HepG2 (cell line): ENCODE measurements around the gene PMVK. TPM values are rescaled to one million over a fixed set of nuclear protein-coding genes. Genes with fewer than 3 reads are reported as not detected.

Experiments
- AGO1 ChIP-seq: fragments of 200-400 bp; formaldehyde crosslinking; IDR thresholded peaks from 2 replicates; pipeline ENCODE4 v1.6.1; 2017; ENCODE audit warnings: mild to moderate bottlenecking, low read depth, low read length, moderate library complexity; ENCODE audit not compliant: poor library complexity, severe bottlenecking
- CEBPG ChIP-seq: IDR thresholded peaks from 2 replicates; pipeline ENCODE4 v1.6.1; 2016
- GZF1 ChIP-seq: sonication (generic); formaldehyde crosslinking; IDR thresholded peaks from 2 replicates; pipeline ENCODE4 v1.5.1; 2020; ENCODE audit warnings: mild to moderate bottlenecking, missing genetic modification reagents
- HHEX ChIP-seq: IDR thresholded peaks from 2 replicates; pipeline ENCODE4 v1.6.1; 2016; ENCODE audit warnings: control low read depth
- HNRNPK ChIP-seq: fragments of 200-400 bp; formaldehyde crosslinking; IDR thresholded peaks from 2 replicates; pipeline ENCODE4 v1.6.1; 2018; ENCODE audit warnings: low read length, low read depth, moderate library complexity, mild to moderate bottlenecking; ENCODE audit not compliant: poor library complexity, severe bottlenecking
- IRX3 ChIP-seq: sonication (generic); formaldehyde crosslinking; IDR thresholded peaks from 2 replicates; pipeline ENCODE4 v1.8.1; 2023; ENCODE audit warnings: mild to moderate bottlenecking, low read depth, missing genetic modification reagents, borderline replicate concordance
- MXI1 ChIP-seq: IDR thresholded peaks from 3 replicates; pipeline ENCODE4 v1.6.1; 2012; ENCODE audit warnings: low read depth, low read length, inconsistent platforms, borderline replicate concordance
- NFKB2 ChIP-seq: sonication (generic); formaldehyde crosslinking; IDR thresholded peaks from 2 replicates; pipeline ENCODE4 v1.4.0; 2020; ENCODE audit warnings: missing genetic modification reagents, borderline replicate concordance
- RFXANK ChIP-seq: IDR thresholded peaks from 2 replicates; pipeline ENCODE4 v1.6.1; 2016
- SP4 ChIP-seq: sonication (generic); formaldehyde crosslinking; IDR thresholded peaks from 2 replicates; pipeline ENCODE4 v1.8.1; 2023; ENCODE audit warnings: mild to moderate bottlenecking, missing genetic modification reagents
- U2AF2 ChIP-seq: fragments of 200-400 bp; formaldehyde crosslinking; IDR thresholded peaks from 2 replicates; pipeline ENCODE4 v1.6.1; 2017; ENCODE audit warnings: low read depth, mild to moderate bottlenecking, low read length
- ZIK1 ChIP-seq: sonication (generic); formaldehyde crosslinking; IDR thresholded peaks from 2 replicates; pipeline ENCODE4 v1.5.0; 2020; ENCODE audit warnings: mild to moderate bottlenecking, low read depth, missing genetic modification reagents, borderline replicate concordance
- ZNF121 ChIP-seq: sonication (generic); formaldehyde crosslinking; IDR thresholded peaks from 2 replicates; pipeline ENCODE4 v1.5.0; 2020; ENCODE audit warnings: mild to moderate bottlenecking, missing genetic modification reagents
- ZNF274 ChIP-seq: sonication (generic); formaldehyde crosslinking; IDR thresholded peaks from 2 replicates; pipeline ENCODE4 v1.5.1; 2020; ENCODE audit warnings: mild to moderate bottlenecking, missing genetic modification reagents
- ZNF343 ChIP-seq: sonication (generic); formaldehyde crosslinking; IDR thresholded peaks from 2 replicates; pipeline ENCODE4 v1.4.0; 2020; ENCODE audit warnings: mild to moderate bottlenecking, missing genetic modification reagents
- ZNF382 ChIP-seq: sonication (generic); formaldehyde crosslinking; IDR thresholded peaks from 2 replicates; pipeline ENCODE4 v1.5.0; 2020; ENCODE audit warnings: missing genetic modification reagents, mild to moderate bottlenecking, borderline replicate concordance
- ZSCAN20 ChIP-seq: sonication (generic); formaldehyde crosslinking; IDR thresholded peaks from 2 replicates; pipeline ENCODE4 v1.4.0; 2020; ENCODE audit warnings: missing genetic modification reagents, mild to moderate bottlenecking, borderline replicate concordance
- polyA plus RNA-seq, 8 experiments: library from polyadenylated mRNA; depleted of rRNA in 3 of 8; stranded (reverse) in 7 of 8; unstranded in 1 of 8; fragments of >200 nt; fragmentation: Illumina TruSeq in 4 of 8; extraction: Trizol in 4 of 8; gene quantifications; 2 replicates each; pipeline versions ENCODE4 v1.2.1 to v1.2.3, GENCODE V29; 2011 to 2016; ENCODE audit warnings: low read depth in 4 of 8, missing spikeins in 1 of 8, mixed read lengths in 1 of 8; ENCODE audit not compliant: insufficient read depth in 1 of 8
- total RNA-seq, 5 experiments: library from RNA; depleted of rRNA; stranded (reverse); fragments of >200 nt; fragmentation: Illumina TruSeq; extraction: Trizol; gene quantifications; 2 replicates each; pipeline ENCODE4 v1.2.3, GENCODE V29; 2016; ENCODE audit warnings: low read depth in 1 of 5
- TF ChIP-seq, protein P1 (sequence below): sonication (generic); formaldehyde crosslinking; IDR thresholded peaks from 2 replicates; pipeline ENCODE4 v1.4.0; 2020; ENCODE audit warnings: missing genetic modification reagents, mild to moderate bottlenecking, borderline replicate concordance
- TF ChIP-seq, protein P2 (sequence below): sonication (generic); formaldehyde crosslinking; IDR thresholded peaks from 2 replicates; pipeline ENCODE4 v1.8.0; 2022; ENCODE audit warnings: mild to moderate bottlenecking, missing genetic modification reagents, borderline replicate concordance
- TF ChIP-seq, protein P3 (sequence below): sonication (generic); formaldehyde crosslinking; IDR thresholded peaks from 2 replicates; pipeline ENCODE4 v1.9.0; 2021; ENCODE audit warnings: missing genetic modification reagents, borderline replicate concordance
- TF ChIP-seq, protein P4 (sequence below): IDR thresholded peaks from 2 replicates; pipeline ENCODE4 v1.6.1; 2016; ENCODE audit warnings: missing biosample characterization, missing genetic modification reagents, low read depth

The PMVK gene
- total and polyA plus RNA-seq, 2 of the 13 experiments (the other 11 are each of a cell fraction or from before 2014, with no cell fraction given) = 3.9 to 12.6 TPM

DNA sequence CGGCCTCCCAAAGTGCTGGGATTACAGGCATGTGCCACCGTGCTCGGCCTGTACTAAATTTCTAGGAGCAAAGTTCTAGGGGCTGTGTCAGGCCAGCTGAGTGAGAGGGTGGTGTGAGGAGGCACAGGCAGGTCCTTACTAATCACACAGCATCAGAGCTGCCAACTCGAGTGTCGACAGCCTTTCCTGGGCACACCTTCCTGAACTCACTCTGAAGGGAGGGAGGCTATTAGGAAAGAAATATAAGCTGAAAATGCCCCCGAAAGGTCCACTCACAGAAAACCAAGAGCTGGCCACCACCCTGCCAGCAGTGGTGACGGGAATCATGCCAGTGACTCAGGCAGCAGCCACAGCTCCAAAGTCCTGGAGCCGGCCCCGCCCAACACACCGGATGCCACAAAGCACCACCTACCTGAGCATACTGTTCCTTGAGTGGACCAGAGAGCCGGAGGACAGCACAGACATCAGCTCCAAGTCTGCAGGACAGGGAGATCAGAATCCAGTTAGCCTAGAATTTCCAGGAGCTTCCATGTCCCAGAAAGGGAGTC lies 4.5 kb downstream of the PMVK start (continued):
- TF ChIP-seq, protein P1, sequence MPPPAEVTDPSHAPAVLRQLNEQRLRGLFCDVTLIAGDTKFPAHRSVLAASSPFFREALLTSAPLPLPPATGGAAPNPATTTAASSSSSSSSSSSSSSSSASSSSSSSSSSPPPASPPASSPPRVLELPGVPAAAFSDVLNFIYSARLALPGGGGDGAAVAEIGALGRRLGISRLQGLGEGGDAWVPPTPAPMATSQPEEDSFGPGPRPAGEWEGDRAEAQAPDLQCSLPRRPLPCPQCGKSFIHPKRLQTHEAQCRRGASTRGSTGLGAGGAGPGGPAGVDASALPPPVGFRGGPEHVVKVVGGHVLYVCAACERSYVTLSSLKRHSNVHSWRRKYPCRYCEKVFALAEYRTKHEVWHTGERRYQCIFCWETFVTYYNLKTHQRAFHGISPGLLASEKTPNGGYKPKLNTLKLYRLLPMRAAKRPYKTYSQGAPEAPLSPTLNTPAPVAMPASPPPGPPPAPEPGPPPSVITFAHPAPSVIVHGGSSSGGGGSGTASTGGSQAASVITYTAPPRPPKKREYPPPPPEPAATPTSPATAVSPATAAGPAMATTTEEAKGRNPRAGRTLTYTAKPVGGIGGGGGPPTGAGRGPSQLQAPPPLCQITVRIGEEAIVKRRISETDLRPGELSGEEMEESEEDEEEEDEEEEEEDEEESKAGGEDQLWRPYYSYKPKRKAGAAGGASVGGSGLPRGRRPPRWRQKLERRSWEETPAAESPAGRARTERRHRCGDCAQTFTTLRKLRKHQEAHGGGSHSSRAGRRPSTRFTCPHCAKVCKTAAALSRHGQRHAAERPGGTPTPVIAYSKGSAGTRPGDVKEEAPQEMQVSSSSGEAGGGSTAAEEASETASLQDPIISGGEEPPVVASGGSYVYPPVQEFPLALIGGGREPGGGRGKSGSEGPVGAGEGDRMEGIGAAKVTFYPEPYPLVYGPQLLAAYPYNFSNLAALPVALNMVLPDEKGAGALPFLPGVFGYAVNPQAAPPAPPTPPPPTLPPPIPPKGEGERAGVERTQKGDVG = no peak
- TF ChIP-seq ZNF382 (no peak), IRX3 (no peak), NFKB2 (no peak), ZNF121 (CRISPR knock-in tag) (no peak), SP4 (CRISPR knock-in tag) (no peak), ZNF343 (CRISPR knock-in tag) (peak; percentile 38; the same call in 1 of the 2 replicates), RFXANK (no peak), U2AF2 (no peak), HNRNPK (no peak), ZIK1 (CRISPR knock-in tag) (no peak), AGO1 (no peak), CEBPG (CRISPR knock-in tag) (peak; percentile 12; the same call in 1 of the 2 replicates), HHEX (CRISPR knock-in tag) (no peak), MXI1 (no peak; the same call in 2 of the 3 replicates), GZF1 (no peak), ZSCAN20 (CRISPR knock-in tag) (no peak), ZNF274 (CRISPR knock-in tag) (peak; percentile 43; the same call in 1 of the 2 replicates)
- TF ChIP-seq, protein P2, sequence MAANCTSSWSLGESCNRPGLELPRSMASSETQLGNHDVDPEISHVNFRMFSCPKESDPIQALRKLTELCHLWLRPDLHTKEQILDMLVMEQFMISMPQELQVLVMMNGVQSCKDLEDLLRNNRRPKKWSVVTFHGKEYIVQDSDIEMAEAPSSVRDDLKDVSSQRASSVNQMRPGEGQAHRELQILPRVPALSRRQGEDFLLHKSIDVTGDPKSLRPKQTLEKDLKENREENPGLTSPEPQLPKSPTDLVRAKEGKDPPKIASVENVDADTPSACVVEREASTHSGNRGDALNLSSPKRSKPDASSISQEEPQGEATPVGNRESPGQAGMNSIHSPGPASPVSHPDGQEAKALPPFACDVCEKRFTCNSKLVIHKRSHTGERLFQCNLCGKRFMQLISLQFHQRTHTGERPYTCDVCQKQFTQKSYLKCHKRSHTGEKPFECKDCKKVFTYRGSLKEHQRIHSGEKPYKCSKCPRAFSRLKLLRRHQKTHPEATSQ (CRISPR knock-in tag) = no peak
- TF ChIP-seq, protein P3, sequence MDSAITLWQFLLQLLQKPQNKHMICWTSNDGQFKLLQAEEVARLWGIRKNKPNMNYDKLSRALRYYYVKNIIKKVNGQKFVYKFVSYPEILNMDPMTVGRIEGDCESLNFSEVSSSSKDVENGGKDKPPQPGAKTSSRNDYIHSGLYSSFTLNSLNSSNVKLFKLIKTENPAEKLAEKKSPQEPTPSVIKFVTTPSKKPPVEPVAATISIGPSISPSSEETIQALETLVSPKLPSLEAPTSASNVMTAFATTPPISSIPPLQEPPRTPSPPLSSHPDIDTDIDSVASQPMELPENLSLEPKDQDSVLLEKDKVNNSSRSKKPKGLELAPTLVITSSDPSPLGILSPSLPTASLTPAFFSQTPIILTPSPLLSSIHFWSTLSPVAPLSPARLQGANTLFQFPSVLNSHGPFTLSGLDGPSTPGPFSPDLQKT = no peak
- TF ChIP-seq, protein P4, sequence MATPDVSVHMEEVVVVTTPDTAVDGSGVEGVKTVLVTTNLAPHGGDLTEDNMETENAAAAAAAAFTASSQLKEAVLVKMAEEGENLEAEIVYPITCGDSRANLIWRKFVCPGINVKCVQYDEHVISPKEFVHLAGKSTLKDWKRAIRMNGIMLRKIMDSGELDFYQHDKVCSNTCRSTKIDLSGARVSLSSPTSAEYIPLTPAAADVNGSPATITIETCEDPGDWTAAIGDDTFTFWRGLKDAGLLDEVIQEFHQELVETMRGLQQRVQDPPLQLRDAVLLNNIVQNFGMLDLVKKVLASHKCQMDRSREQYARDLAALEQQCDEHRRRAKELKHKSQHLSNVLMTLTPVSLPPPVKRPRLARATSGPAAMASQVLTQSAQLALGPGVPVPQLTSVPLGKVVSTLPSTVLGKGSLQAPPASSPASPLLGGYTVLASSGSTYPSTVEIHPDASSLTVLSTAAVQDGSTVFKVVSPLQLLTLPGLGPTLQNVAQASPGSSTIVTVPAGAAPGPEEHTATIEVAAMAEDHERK (CRISPR knock-in tag) = no peak
